Measurements from ENCODE around the gene CCDC57.

CCDC57 gene

DNA sequence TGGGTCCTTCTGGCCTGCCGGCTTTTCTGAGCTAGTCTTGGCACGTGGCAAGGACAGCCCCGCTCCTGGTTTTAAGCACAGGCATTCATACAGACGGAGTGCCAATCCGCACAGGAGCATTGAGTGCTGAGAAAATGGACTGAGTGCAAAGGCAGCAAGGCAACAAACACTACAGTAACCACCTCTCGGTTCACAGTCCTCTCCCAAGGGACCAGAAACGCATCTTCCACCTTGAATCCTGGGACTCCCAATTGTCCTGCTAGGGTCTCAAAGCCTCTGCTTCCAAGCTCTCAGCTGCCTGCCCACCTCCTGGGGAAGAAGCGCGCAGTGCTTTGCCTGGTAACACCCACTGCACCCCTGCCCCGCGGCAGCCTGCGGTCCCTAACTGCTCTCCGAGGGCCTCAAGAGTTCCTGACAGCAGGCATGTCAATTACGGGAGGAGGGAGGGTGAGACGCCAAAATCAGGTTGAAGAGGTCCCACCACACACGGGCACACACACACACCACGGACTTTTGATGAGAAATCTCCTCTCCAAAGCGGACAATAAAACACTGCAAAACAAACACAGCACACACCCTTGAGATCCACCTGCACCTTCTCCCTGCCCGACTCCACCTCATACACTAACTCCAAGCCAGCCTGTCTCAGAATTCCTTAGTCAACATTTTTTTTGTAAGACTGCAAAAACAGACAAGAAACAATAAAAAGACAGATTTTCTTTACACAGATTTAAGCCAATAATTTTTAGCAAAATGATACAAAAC is 31.2 kb upstream of the CCDC57 start:
- Histone ChIP-seq H3K23ac (ENCODE audit: low read length) (no peak overlapping the region), H3K27ac (ENCODE audit: low read depth, low read length) (no peak overlapping the region), H4K8ac (ENCODE audit: low read depth, low read length) (no peak overlapping the region), H2AK5ac (ENCODE audit: low read length) (no peak overlapping the region), H3K79me1 (ENCODE audit: low read length) (peaks cover 15% of the 10 kb centered on the region), H2BK15ac (replicated peaks; ENCODE audit: low read depth) (no peak overlapping the region), H3K79me2 (ENCODE audit: control insufficient read depth, insufficient read depth, low read length) (peaks cover 6% of the 10 kb centered on the region), H3K18ac (ENCODE audit: low read length) (no peak overlapping the region), H3K4me2 (ENCODE audit: low read length) (no peak overlapping the region), H3K27me3 (ENCODE audit: insufficient read depth, low read length, poor library complexity) (no peaks in the 10 kb centered on the region), H3K56ac (ENCODE audit: low read length) (no peak overlapping the region), H3K4me3 (ENCODE audit: low read length) (no peak overlapping the region), H2BK120ac (ENCODE audit: low read depth, low read length) (no peak overlapping the region), H3K4ac (ENCODE audit: low read depth, low read length) (no peak overlapping the region), H3K4me1 (ENCODE audit: control insufficient read depth, low read depth, low read length) (no peaks in the 10 kb centered on the region), H3K9ac (ENCODE audit: low read length) (no peak overlapping the region), H2BK5ac (ENCODE audit: low read length) (no peak overlapping the region), H4K5ac (ENCODE audit: low read length) (no peak overlapping the region), H3K36me3 (ENCODE audit: control insufficient read depth, insufficient read depth, low read length) (peaks cover 24% of the 10 kb centered on the region)
- no peak for DNase-seq
- no CpG with 5 or more reads among the region's 19 CpGs for WGBS (ENCODE audit: extremely low coverage, insufficient coverage, low lambda C conversion rate)

DNA sequence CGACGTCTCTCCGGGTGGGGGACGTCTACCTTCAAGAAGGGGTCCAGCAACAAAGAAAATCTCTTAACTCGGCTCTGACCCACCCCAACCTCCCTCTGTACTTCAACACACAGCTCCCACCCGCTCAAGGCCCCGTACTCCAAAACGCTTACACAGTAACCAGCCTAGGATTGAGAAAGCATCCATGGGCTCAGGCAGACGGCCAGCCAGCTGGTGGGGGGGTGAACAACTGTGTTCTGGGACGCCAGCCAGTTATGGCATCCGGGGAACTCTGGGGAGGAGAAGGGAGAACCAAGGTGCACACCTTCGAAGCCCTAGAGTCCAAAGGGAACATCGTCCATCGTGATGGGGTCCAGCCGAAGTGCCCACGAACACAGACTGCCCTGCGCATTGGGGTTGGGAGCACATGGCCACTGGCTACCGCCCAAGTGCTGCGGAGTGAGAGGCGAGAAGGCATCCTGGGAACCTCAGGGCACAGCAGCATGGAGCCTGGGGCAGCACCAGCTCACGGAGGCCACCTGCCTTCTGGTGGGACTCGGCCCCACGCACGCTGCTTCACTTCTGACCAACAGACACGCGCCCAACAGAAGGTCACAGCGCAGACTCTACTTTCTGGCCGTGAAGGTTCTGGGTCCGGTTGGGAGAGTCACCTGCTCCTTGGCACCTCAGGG is 30.5 kb upstream of the CCDC57 start:
- H2AK5ac ChIP-seq (ENCODE audit: low read length), result no peak overlapping the region
- peaks cover 6% of the 10 kb centered on the region for H3K79me2 ChIP-seq (ENCODE audit: control insufficient read depth, insufficient read depth, low read length)
- H3K4ac ChIP-seq (ENCODE audit: low read depth, low read length), result no peak overlapping the region
- no peak for DNase-seq
- H3K27me3 ChIP-seq (ENCODE audit: insufficient read depth, low read length, poor library complexity), result no peaks in the 10 kb centered on the region
- H3K23ac ChIP-seq (ENCODE audit: low read length), result no peak overlapping the region
- no peak overlapping the region for H4K8ac ChIP-seq (ENCODE audit: low read depth, low read length)
- H4K5ac ChIP-seq (ENCODE audit: low read length), result no peak overlapping the region
- no peak overlapping the region for H3K18ac ChIP-seq (ENCODE audit: low read length)
- no peak overlapping the region for H3K9ac ChIP-seq (ENCODE audit: low read length)
- H2BK15ac ChIP-seq (replicated peaks; ENCODE audit: low read depth), result no peak overlapping the region
- H2BK5ac ChIP-seq (ENCODE audit: low read length), result no peak overlapping the region
- H3K56ac ChIP-seq (ENCODE audit: low read length), result no peak overlapping the region
- H3K27ac ChIP-seq (ENCODE audit: low read depth, low read length), result no peak overlapping the region
- H3K4me1 ChIP-seq (ENCODE audit: control insufficient read depth, low read depth, low read length), result no peaks in the 10 kb centered on the region
- H3K4me2 ChIP-seq (ENCODE audit: low read length), result no peak overlapping the region
- H3K4me3 ChIP-seq (ENCODE audit: low read length), result no peak overlapping the region
- peaks cover 21% of the 10 kb centered on the region for H3K36me3 ChIP-seq (ENCODE audit: control insufficient read depth, insufficient read depth, low read length)
- WGBS (ENCODE audit: extremely low coverage, insufficient coverage, low lambda C conversion rate), result no CpG with 5 or more reads among the region's 29 CpGs
- H2BK120ac ChIP-seq (ENCODE audit: low read depth, low read length), result no peak overlapping the region
- H3K79me1 ChIP-seq (ENCODE audit: low read length), result peaks cover 15% of the 10 kb centered on the region

DNA sequence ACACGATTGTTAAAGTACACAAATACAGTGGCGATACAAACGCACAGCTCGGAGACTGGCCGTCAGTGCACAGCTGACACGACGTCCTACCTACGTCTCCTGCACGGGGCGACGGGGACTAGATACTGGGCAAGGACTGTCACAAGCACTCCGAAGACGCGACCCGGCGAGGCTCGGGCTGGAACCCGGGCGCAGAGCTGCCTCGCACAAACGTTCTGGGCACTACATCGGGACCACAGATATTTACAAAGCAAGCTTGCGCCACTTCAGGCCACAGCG is 30.0 kb upstream of the CCDC57 start:
- no peaks in the 10 kb centered on the region for H3K4me1 ChIP-seq (ENCODE audit: control insufficient read depth, low read depth, low read length)
- H3K4me3 ChIP-seq (ENCODE audit: low read length), result no peak overlapping the region
- H3K79me2 ChIP-seq (ENCODE audit: control insufficient read depth, insufficient read depth, low read length), result peaks cover 6% of the 10 kb centered on the region
- no peak overlapping the region for H4K5ac ChIP-seq (ENCODE audit: low read length)
- H3K56ac ChIP-seq (ENCODE audit: low read length), result no peak overlapping the region
- no peak overlapping the region for H2BK5ac ChIP-seq (ENCODE audit: low read length)
- H3K18ac ChIP-seq (ENCODE audit: low read length), result no peak overlapping the region
- H3K9ac ChIP-seq (ENCODE audit: low read length), result no peak overlapping the region
- no peak overlapping the region for H3K27ac ChIP-seq (ENCODE audit: low read depth, low read length)
- no peaks in the 10 kb centered on the region for H3K27me3 ChIP-seq (ENCODE audit: insufficient read depth, low read length, poor library complexity)
- H2BK120ac ChIP-seq (ENCODE audit: low read depth, low read length), result no peak overlapping the region
- no peak overlapping the region for H4K8ac ChIP-seq (ENCODE audit: low read depth, low read length)
- peaks cover 15% of the 10 kb centered on the region for H3K79me1 ChIP-seq (ENCODE audit: low read length)
- no peak for DNase-seq
- no peak overlapping the region for H3K23ac ChIP-seq (ENCODE audit: low read length)
- no CpG with 5 or more reads among the region's 24 CpGs for WGBS (ENCODE audit: extremely low coverage, insufficient coverage, low lambda C conversion rate)
- H2BK15ac ChIP-seq (replicated peaks; ENCODE audit: low read depth), result no peak overlapping the region
- H2AK5ac ChIP-seq (ENCODE audit: low read length), result no peak overlapping the region
- H3K36me3 ChIP-seq (ENCODE audit: control insufficient read depth, insufficient read depth, low read length), result peaks cover 21% of the 10 kb centered on the region
- no peak overlapping the region for H3K4me2 ChIP-seq (ENCODE audit: low read length)
- H3K4ac ChIP-seq (ENCODE audit: low read depth, low read length), result no peak overlapping the region

DNA sequence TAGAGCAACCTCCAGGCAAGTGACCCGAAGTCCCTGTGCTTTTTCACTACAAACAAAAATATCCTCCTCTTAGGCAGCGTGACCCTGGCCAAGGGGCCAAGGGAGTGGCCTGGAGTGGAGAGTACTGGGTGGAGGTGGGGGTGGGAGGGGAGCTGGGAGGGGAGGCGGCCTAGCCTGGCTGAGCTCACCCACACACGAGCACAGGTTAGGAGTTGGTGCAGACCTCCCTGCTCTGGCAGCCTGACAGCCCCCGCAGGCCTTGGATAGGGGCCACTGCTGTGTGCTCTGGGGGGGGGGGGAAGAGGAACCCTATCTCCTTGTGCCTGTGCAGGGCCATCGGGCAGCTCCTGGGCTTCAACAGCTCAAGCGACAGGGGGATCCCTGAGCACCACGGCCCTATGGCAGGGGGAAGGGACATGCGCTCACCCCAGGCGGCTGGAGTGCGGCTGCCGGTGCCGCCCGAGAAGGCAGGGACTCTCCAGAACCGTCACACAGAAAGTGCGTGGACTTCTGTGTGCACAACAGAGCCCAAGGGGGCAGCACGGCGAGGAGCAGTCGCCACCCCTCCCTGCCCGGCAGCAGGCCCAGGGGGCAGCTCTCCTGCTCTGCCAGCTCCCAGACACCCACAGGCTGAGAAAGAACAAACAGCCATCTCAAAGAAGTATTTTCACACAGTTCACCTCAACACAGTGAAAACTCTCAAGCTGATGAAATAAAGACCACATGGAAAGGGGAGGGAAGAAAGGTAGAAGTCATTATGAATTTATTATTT is 29.5 kb upstream of the CCDC57 start:
- Histone ChIP-seq H3K9ac (ENCODE audit: low read length) (no peak overlapping the region), H3K4ac (ENCODE audit: low read depth, low read length) (no peak overlapping the region), H3K23ac (ENCODE audit: low read length) (no peak overlapping the region), H2BK15ac (replicated peaks; ENCODE audit: low read depth) (no peak overlapping the region), H2BK120ac (ENCODE audit: low read depth, low read length) (no peak overlapping the region), H3K36me3 (ENCODE audit: control insufficient read depth, insufficient read depth, low read length) (peaks cover 21% of the 10 kb centered on the region), H3K56ac (ENCODE audit: low read length) (no peak overlapping the region), H3K4me2 (ENCODE audit: low read length) (no peak overlapping the region), H2AK5ac (ENCODE audit: low read length) (no peak overlapping the region), H3K27me3 (ENCODE audit: insufficient read depth, low read length, poor library complexity) (no peaks in the 10 kb centered on the region), H3K79me2 (ENCODE audit: control insufficient read depth, insufficient read depth, low read length) (peaks cover 6% of the 10 kb centered on the region), H3K79me1 (ENCODE audit: low read length) (peaks cover 15% of the 10 kb centered on the region), H4K5ac (ENCODE audit: low read length) (no peak overlapping the region), H2BK5ac (ENCODE audit: low read length) (no peak overlapping the region), H3K18ac (ENCODE audit: low read length) (no peak overlapping the region), H4K8ac (ENCODE audit: low read depth, low read length) (no peak overlapping the region), H3K27ac (ENCODE audit: low read depth, low read length) (no peak overlapping the region), H3K4me3 (ENCODE audit: low read length) (no peak overlapping the region), H3K4me1 (ENCODE audit: control insufficient read depth, low read depth, low read length) (no peaks in the 10 kb centered on the region)
- no peak for DNase-seq
- no CpG with 5 or more reads among the region's 20 CpGs for WGBS (ENCODE audit: extremely low coverage, insufficient coverage, low lambda C conversion rate)

DNA sequence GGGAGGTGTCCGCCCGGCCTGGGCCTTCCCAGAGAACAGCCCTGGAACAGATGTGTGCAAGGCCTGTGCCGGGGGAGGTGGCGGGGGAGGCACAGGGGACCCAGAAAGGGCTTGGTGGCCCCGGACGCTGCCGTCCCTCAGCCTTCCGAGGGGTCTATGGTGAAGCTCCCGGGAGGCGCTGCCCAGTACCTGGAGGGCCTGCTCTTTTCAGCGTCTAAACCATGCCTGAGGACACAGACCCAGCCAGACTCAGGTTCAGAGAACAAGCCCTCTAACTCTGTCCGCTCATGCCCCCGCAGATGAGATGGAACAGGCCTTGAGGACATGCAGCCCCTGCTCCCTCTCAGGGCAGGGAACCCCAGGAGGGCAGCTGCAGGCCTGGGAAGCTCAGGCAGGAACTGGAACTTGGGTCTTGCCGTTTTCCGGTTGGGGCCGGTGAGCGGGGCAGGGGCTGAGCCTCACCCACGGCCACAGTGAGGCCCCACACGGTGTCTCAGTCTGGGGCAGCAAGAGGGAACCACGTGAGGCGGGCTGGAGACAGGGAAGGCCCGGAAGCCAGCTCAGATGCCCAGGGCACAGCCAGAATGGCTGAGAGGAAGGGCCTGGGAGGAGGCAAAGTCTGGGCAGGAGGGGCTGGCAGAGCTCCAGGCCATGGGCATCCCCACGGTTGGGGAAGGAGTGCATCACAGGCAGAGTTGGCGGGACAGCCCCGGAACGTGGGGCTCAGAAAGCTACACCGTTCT is 28.7 kb upstream of the CCDC57 start:
- H3K36me3 ChIP-seq (ENCODE audit: control insufficient read depth, insufficient read depth, low read length), result peaks cover 21% of the 10 kb centered on the region
- no CpG with 5 or more reads among the region's 27 CpGs for WGBS (ENCODE audit: extremely low coverage, insufficient coverage, low lambda C conversion rate)

More for the DNA sequence above, 28.7 kb upstream of the CCDC57 start:
- H3K18ac ChIP-seq (ENCODE audit: low read length), result no peak overlapping the region
- H2BK120ac ChIP-seq (ENCODE audit: low read depth, low read length), result no peak overlapping the region
- no peaks in the 10 kb centered on the region for H3K4me1 ChIP-seq (ENCODE audit: control insufficient read depth, low read depth, low read length)
- no peak overlapping the region for H2BK15ac ChIP-seq (replicated peaks; ENCODE audit: low read depth)
- no peak overlapping the region for H2BK5ac ChIP-seq (ENCODE audit: low read length)
- H3K4me2 ChIP-seq (ENCODE audit: low read length), result no peak overlapping the region
- H4K5ac ChIP-seq (ENCODE audit: low read length), result no peak overlapping the region
- H3K56ac ChIP-seq (ENCODE audit: low read length), result no peak overlapping the region
- H3K79me1 ChIP-seq (ENCODE audit: low read length), result peaks cover 12% of the 10 kb centered on the region
- H3K4ac ChIP-seq (ENCODE audit: low read depth, low read length), result no peak overlapping the region
- H3K79me2 ChIP-seq (ENCODE audit: control insufficient read depth, insufficient read depth, low read length), result peaks cover 6% of the 10 kb centered on the region
- no peak overlapping the region for H2AK5ac ChIP-seq (ENCODE audit: low read length)
- no peak for DNase-seq
- no peak overlapping the region for H4K8ac ChIP-seq (ENCODE audit: low read depth, low read length)
- no peak overlapping the region for H3K9ac ChIP-seq (ENCODE audit: low read length)
- H3K27ac ChIP-seq (ENCODE audit: low read depth, low read length), result no peak overlapping the region
- H3K4me3 ChIP-seq (ENCODE audit: low read length), result no peak overlapping the region
- H3K23ac ChIP-seq (ENCODE audit: low read length), result no peak overlapping the region
- H3K27me3 ChIP-seq (ENCODE audit: insufficient read depth, low read length, poor library complexity), result no peaks in the 10 kb centered on the region

All from mesendoderm (in vitro differentiated cells).